ENCODE results near the gene SYK.
"Not testable (repeated sequence)": the region's sequence is repeated elsewhere in the genome, so short reads cannot be mapped to it uniquely, and the experiment has no call there.

The SYK gene

DNA sequence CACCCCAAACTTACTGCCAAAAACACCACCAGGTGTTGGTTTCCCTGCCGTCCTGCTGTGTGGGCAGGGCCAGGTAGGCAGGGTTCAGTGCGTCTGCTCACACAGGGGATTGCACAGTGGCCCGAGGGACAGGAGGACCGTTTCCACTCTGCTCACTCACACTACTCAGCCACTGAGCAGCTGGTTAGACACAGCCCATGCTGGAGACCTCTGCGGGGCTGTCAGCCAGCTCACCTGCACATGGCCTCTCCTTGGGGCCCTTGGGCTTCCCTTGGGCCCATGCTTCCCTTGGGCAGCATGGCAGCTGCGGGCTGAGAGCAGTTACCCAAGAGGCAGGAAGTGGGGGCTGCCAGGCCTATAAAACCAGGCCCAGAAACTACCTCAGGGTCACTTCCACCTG, 79.0 kb downstream of the SYK start:
- H3K4me3 Mint-ChIP-seq, result no peak overlapping the region
- H3K4me1 Mint-ChIP-seq, result no peaks in the 10 kb centered on the region
- peaks cover 7% of the 10 kb centered on the region for H3K9me3 Mint-ChIP-seq
- no peak for ATAC-seq (replicated peaks; ENCODE audit: extremely low read depth, poor library complexity, severe bottlenecking)
- H3K27ac Mint-ChIP-seq (ENCODE audit: low read depth), result no peak overlapping the region
- no peaks in the 10 kb centered on the region for H3K36me3 Mint-ChIP-seq (ENCODE audit: insufficient read depth)
- no peak for DNase-seq (ENCODE audit: low spot score in 2 of 2)
- H3K27me3 Mint-ChIP-seq, result peaks cover 11% of the 10 kb centered on the region

DNA sequence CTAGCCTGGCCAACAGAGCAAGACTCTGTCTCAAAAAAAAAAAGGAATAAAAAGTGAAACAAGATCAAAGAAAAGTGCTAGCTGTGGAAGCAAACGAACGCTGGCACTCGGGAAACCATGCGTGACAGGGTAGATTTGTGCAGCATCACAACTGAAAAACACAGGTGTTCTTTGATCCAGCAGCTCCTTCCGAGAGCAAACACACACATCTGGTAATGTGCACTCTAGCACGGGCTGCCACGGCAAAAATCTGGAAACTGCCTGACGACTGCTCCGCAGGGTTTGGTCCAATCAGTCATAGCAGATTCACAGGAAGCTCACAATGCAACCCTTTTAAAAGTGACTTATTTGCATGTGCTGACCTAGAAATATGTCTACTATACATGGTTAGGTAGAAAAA, 80.0 kb downstream of the SYK start:
- ATAC-seq (replicated peaks; ENCODE audit: extremely low read depth, poor library complexity, severe bottlenecking), result no peak
- peaks cover 11% of the 10 kb centered on the region for H3K27me3 Mint-ChIP-seq

DNA sequence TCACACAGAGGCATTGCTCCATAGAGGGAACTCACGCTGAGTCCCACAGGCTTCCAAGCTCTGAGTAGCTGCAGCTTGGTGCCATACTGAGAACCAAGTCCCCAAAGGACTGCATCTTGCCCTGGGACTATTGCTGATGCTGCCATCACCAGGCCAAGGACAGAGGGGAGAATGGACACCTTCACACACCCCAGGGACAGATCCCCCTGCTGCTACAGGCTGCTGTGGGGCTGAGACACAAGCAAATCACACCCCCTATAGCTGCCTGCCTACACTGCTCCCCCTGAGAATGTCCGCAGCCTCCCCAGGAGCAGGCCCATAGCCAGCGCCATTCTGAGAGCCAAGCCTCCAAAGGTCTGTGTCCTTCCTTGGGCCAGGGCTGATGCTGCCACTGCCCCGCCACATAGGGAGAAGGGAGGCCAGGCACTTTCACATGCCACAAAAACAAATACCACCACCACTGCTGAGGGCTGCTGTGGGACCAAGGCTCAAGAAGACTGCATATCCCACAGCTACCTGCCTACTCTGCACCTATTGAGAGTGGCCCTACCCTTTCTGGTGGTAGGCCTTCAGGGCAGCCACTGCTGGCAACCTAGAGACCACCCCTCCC, 81.5 kb downstream of the SYK start:
- H3K36me3 Mint-ChIP-seq (ENCODE audit: insufficient read depth), result no peaks in the 10 kb centered on the region
- no peak for DNase-seq (ENCODE audit: low spot score in 2 of 2)
- no peaks in the 10 kb centered on the region for H3K4me1 Mint-ChIP-seq
- H3K4me3 Mint-ChIP-seq, result no peak overlapping the region
- H3K27me3 Mint-ChIP-seq, result peaks cover 11% of the 10 kb centered on the region
- no peak for ATAC-seq (replicated peaks; ENCODE audit: extremely low read depth, poor library complexity, severe bottlenecking)
- peaks cover 9% of the 10 kb centered on the region for H3K9me3 Mint-ChIP-seq
- no peak overlapping the region for H3K27ac Mint-ChIP-seq (ENCODE audit: low read depth)

More for the DNA sequence above, 80.0 kb downstream of the SYK start:
- Mint-ChIP-seq H3K27ac (ENCODE audit: low read depth) (no peak overlapping the region), H3K4me3 (no peak overlapping the region), H3K4me1 (no peaks in the 10 kb centered on the region), H3K36me3 (ENCODE audit: insufficient read depth) (no peaks in the 10 kb centered on the region), H3K9me3 (peaks cover 9% of the 10 kb centered on the region)
- no peak for DNase-seq (ENCODE audit: low spot score in 2 of 2)

DNA sequence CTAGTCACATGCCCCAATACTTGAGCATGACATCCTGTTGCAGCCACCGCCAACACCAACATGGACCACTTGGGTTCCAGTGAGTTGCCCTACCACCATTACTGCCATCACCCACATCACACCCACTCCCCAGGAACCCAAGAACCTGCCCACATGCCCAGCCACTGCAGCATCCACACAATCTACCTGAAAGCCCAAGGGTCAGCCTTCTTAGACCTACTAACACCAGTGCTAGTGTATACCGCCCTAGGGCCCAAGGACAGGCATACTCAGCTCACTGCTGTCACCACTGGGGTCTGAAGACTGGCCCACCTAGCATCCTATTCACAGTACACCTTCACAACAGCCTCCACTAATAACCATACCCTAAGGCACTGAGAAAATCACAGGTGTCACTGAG, 82.0 kb downstream of the SYK start:
- DNase-seq (ENCODE audit: low spot score in 2 of 2) (no peak), ATAC-seq (replicated peaks; ENCODE audit: extremely low read depth, poor library complexity, severe bottlenecking) (no peak)
- Mint-ChIP-seq H3K36me3 (ENCODE audit: insufficient read depth) (no peaks in the 10 kb centered on the region), H3K4me1 (no peaks in the 10 kb centered on the region), H3K27me3 (peaks cover 11% of the 10 kb centered on the region), H3K27ac (ENCODE audit: low read depth) (no peak overlapping the region), H3K4me3 (no peak overlapping the region), H3K9me3 (peaks cover 9% of the 10 kb centered on the region)

DNA sequence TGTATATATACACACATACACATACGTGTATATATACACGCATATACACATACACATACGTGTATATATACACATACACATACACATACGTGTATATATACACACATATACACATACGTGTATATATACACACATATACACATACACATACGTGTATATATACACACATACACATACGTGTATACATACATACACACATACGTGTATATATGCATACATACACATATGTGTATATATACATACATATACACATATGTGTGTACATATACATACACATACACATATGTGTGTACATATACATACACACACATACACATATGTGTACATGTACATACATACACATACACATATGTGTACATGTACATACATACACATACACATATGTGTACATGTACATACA, 82.6 kb downstream of the SYK start:
- no peaks in the 10 kb centered on the region for H3K4me1 Mint-ChIP-seq
- H3K27ac Mint-ChIP-seq (ENCODE audit: low read depth), result no peak overlapping the region
- no peak for ATAC-seq (replicated peaks; ENCODE audit: extremely low read depth, poor library complexity, severe bottlenecking)
- peaks cover 15% of the 10 kb centered on the region for H3K27me3 Mint-ChIP-seq
- no peak overlapping the region for H3K4me3 Mint-ChIP-seq
- H3K9me3 Mint-ChIP-seq, result peaks cover 9% of the 10 kb centered on the region
- no peak for DNase-seq (ENCODE audit: low spot score in 2 of 2)
- H3K36me3 Mint-ChIP-seq (ENCODE audit: insufficient read depth), result no peaks in the 10 kb centered on the region

DNA sequence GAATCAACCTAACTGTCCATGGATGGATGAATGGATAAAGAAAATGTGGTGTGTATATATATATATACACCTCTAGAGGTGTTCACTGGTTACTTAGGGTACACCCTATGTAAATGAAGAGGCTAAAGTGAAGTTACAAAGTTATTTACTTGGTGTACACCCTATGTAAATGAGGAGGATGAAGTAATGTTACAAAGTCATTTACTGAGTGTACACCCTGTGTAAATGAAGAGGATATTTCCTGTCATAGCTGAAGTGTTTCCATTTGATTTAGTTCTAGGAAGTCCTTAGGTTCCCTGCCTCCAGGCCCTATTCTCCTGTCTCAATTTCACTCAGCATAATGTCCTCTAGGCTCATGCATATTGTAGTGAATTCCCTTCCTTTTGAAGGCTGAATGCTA, 85.2 kb downstream of the SYK start:
- H3K36me3 Mint-ChIP-seq (ENCODE audit: insufficient read depth); H3K9me3 Mint-ChIP-seq; H3K4me1 Mint-ChIP-seq; H3K27ac Mint-ChIP-seq (ENCODE audit: low read depth); DNase-seq (ENCODE audit: low spot score in 2 of 2); ATAC-seq (replicated peaks; ENCODE audit: extremely low read depth, poor library complexity, severe bottlenecking); H3K4me3 Mint-ChIP-seq: not testable (repeated sequence)
- peaks cover 36% of the 10 kb centered on the region for H3K27me3 Mint-ChIP-seq

DNA sequence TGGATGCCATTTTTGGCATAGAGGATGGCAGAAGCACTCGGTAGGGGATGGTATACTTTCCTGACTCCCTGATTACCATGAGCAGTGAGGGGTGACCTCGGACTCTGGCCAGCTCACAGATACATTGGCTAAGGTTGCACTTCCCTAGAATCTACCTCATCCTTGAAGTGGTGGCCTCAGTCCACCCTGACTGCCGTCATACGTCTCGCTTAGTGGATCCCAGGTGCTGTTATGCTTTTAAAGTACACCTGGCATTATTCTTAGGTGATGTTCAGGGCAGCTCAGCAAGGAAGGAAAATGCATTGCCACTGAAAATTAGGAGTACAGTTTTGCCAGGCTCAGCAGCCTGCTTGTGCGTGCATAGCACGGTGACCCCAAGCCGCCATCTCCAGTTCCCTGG, 87.3 kb downstream of the SYK start:
- no peak overlapping the region for H3K27ac Mint-ChIP-seq (ENCODE audit: low read depth)
- peaks cover 9% of the 10 kb centered on the region for H3K9me3 Mint-ChIP-seq
- peaks cover 55% of the 10 kb centered on the region for H3K27me3 Mint-ChIP-seq
- H3K4me1 Mint-ChIP-seq, result no peaks in the 10 kb centered on the region
- no peaks in the 10 kb centered on the region for H3K36me3 Mint-ChIP-seq (ENCODE audit: insufficient read depth)
- ATAC-seq (replicated peaks; ENCODE audit: extremely low read depth, poor library complexity, severe bottlenecking), result no peak
- no peak overlapping the region for H3K4me3 Mint-ChIP-seq
- no peak for DNase-seq (ENCODE audit: low spot score in 2 of 2)

DNA sequence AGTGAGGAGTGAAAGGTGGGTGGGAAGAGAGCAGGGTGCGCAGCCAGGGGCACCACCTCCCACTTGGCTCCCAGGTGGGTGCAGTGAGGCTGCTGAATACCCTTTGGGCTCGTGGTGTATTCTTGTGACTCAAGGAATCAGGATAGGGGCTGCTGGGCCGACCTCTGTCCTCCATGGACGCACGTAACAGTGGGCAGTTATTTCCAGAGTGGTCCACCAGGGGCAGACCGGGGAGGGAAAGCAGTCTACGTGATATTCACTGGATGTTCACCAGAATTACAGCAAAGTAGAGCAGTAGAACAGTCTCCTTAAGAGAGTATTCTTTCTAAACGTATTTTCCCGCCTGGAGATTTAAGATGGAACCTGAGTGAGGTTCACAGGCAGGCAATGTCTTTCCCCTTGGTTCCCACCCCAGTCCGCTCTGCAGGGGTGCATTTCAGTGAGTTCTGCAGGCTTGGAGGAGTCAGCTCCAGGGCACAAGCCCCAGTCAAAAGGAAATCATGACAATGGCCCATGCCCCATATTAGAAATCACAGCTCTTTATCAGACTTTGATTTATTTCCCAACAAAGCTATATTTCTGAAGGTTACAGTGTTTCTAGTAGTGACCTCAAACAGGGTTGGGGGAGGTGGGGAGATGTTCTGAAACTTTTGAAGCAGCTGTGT, 88.7 kb downstream of the SYK start:
- DNase-seq (ENCODE audit: low spot score in 2 of 2) (no peak), ATAC-seq (replicated peaks; ENCODE audit: extremely low read depth, poor library complexity, severe bottlenecking) (no peak)
- Mint-ChIP-seq H3K27me3 (peaks cover 55% of the 10 kb centered on the region), H3K4me3 (no peak overlapping the region), H3K4me1 (no peaks in the 10 kb centered on the region), H3K27ac (ENCODE audit: low read depth) (no peak overlapping the region), H3K36me3 (ENCODE audit: insufficient read depth) (no peaks in the 10 kb centered on the region), H3K9me3 (peaks cover 6% of the 10 kb centered on the region)

DNA sequence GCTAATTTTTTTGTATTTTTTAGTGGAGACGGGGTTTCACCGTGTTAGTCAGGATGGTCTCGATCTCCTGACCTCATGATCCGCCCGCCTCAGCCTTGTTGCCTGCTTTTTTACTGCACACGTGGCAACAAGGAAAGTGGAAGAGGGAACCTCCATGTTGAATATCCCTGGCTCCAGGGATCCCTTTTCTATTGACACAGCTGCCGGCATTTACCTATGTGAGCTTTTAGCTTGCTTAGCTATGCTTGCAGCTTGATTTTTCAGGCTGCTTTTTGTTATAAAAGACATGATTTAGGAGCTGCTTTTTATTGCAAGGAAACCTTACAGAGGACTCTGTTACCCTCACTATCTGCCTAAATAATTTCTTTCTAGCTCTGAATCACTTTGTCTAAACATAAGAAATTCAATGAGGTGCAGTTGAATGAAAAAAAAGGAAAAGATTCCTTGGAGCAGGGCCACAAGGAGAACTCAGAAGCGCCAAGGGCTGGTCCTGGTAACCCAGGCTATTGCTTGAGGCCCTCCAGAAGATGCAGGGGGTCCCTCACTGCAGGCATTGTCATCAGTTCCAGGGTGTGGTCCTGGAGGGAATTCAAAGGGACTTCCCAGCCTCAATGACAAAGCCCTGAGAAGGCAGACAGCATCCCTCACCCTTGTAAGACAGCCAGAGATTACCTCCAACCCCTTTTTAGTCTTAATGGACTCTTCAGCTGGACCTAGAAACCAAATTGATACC, 89.9 kb downstream of the SYK start:
- Mint-ChIP-seq H3K4me3 (no peak overlapping the region), H3K27me3 (peaks cover 55% of the 10 kb centered on the region), H3K36me3 (ENCODE audit: insufficient read depth) (no peaks in the 10 kb centered on the region), H3K4me1 (no peaks in the 10 kb centered on the region), H3K9me3 (no peaks in the 10 kb centered on the region), H3K27ac (ENCODE audit: low read depth) (no peak overlapping the region)
- ATAC-seq (replicated peaks; ENCODE audit: extremely low read depth, poor library complexity, severe bottlenecking) (no peak), DNase-seq (ENCODE audit: low spot score in 2 of 2) (no peak)

DNA sequence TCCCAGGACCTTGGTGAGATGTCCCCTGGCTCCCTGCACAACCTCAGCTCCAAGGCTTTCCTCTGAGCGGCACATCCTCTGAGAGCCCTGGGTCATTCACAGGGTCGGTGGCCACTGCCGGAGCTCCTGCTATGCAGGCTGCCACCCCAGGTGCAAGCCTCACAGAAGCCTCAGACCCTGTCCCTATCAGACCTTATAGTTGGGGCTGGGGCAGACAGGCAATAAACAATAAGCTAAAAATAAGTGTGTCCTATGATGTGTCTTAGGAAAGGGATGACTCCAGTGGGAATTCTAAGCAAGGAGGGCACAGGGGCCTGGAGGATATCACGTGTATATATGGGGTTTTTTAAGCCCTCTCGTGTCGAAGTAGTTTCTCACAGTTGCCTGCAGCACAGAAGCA, 91.3 kb downstream of the SYK start:
- H3K4me1 Mint-ChIP-seq, result no peaks in the 10 kb centered on the region
- no peaks in the 10 kb centered on the region for H3K9me3 Mint-ChIP-seq
- peaks cover 53% of the 10 kb centered on the region for H3K27me3 Mint-ChIP-seq
- DNase-seq (ENCODE audit: low spot score in 2 of 2) (no peak), ATAC-seq (replicated peaks; ENCODE audit: extremely low read depth, poor library complexity, severe bottlenecking) (no peak)
- H3K27ac Mint-ChIP-seq (ENCODE audit: low read depth), result no peak overlapping the region
- H3K36me3 Mint-ChIP-seq (ENCODE audit: insufficient read depth), result no peaks in the 10 kb centered on the region
- no peak overlapping the region for H3K4me3 Mint-ChIP-seq

DNA sequence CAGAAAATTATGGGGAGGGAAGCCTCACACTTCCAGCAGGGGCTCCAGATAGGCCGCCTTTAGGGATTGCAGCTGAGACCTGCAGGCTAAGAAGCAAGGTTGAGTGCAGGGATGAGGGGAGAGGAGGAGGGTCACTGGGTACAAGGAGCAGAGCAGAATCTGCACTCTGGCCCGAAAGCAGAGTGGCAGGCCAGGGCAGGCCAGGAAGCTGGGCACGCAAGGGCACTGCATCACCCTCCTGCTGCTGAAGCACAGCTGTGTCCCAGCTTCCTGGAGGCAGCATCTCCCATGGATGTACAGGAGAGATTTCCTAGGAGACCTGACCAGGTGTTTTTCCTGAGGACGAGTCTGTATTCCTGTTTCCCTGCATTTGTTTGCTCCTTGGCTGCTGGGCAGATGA, 92.1 kb downstream of the SYK start:
- ATAC-seq (replicated peaks; ENCODE audit: extremely low read depth, poor library complexity, severe bottlenecking) (no peak), DNase-seq (ENCODE audit: low spot score in 2 of 2) (no peak)
- H3K27me3 Mint-ChIP-seq, result peaks cover 45% of the 10 kb centered on the region
- H3K9me3 Mint-ChIP-seq, result no peaks in the 10 kb centered on the region
- no peak overlapping the region for H3K4me3 Mint-ChIP-seq
- no peaks in the 10 kb centered on the region for H3K4me1 Mint-ChIP-seq
- H3K27ac Mint-ChIP-seq (ENCODE audit: low read depth), result no peak overlapping the region
- H3K36me3 Mint-ChIP-seq (ENCODE audit: insufficient read depth), result no peaks in the 10 kb centered on the region

DNA sequence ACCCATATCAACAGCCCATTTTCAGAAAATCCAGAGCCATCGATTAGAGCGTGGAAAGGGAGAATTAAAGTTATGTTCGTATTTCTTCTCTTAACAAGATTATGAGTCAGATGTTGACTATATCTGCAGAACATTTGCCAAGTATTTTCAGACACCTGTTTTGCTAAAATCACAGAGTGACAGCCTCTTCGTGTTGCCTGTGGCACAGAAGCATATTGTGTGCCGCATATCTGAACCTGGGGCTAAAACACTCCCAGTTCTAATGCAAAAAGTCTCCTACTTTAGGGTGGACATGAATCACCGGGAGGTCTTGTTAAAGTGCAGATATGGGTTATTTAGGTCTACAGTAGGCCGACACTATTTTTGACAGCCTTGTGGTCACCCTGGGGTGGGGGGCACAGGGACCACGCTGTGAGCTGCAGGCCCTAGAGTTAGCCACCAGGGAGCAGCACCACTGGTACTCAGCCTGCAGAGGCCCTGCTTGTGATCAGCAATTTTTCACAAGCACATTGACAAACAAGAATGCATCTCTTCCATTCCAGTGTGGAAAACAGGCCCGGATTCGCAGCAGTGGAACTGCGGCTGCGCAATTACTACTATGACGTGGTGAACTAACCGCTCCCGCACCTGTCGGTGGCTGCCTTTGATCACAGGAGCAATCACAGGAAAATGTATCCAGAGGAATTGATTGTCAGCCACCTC, 93.5 kb downstream of the SYK start:
- Mint-ChIP-seq H3K27me3 (peaks cover 30% of the 10 kb centered on the region), H3K9me3 (no peaks in the 10 kb centered on the region), H3K36me3 (ENCODE audit: insufficient read depth) (peaks cover 2% of the 10 kb centered on the region), H3K27ac (ENCODE audit: low read depth) (no peak overlapping the region), H3K4me1 (no peaks in the 10 kb centered on the region), H3K4me3 (no peak overlapping the region)
- no peak for DNase-seq (ENCODE audit: low spot score in 2 of 2)
- ATAC-seq (replicated peaks; ENCODE audit: extremely low read depth, poor library complexity, severe bottlenecking), result no peak

All from central memory CD8-positive, alpha-beta T cell (primary cell).